HEK293T (cell line): ENCODE results near the gene HOXD4.

Experiments
- CTCF ChIA-PET: fragments of 350-600 bp; formaldehyde crosslinking; extraction: SDS; loops from one replicate; lab custom pipeline; 2021; ENCODE audit warnings: antibody characterized with exemption, inconsistent platforms; lab: Yijun Ruan, JAX
- POLR2A ChIA-PET: fragments of 350-600 bp; formaldehyde crosslinking; extraction: SDS; loops from one replicate; lab custom pipeline; 2020; ENCODE audit warnings: antibody characterized with exemption, inconsistent platforms; lab: Yijun Ruan, JAX
- DNase-seq: peaks from one replicate; pipeline ENCODE4 v3.0.0; 2012; ENCODE audit warnings: mixed read lengths; ENCODE audit errors: extremely low spot score
- ARNT ChIP-seq: fragments of 450-650 bp; IDR thresholded peaks from 2 replicates; pipeline ENCODE4 v1.6.1; 2017; ENCODE audit warnings: mild to moderate bottlenecking
- BHLHE40 ChIP-seq: fragments of 450-650 bp; IDR thresholded peaks from 2 replicates; pipeline ENCODE4 v1.6.1; 2016; ENCODE audit warnings: mild to moderate bottlenecking, moderate library complexity, borderline replicate concordance
- CTBP1 ChIP-seq: fragments of 450-650 bp; IDR thresholded peaks from 2 replicates; pipeline ENCODE4 v1.6.1; 2016; ENCODE audit warnings: borderline replicate concordance
- ELF4 ChIP-seq: fragments of 450-650 bp; IDR thresholded peaks from 2 replicates; pipeline ENCODE4 v1.6.1; 2017; ENCODE audit warnings: antibody characterized with exemption
- FOXA1 ChIP-seq: fragments of 450-650 bp; IDR thresholded peaks from 2 replicates; pipeline ENCODE4 v1.6.1; 2016; ENCODE audit warnings: mild to moderate bottlenecking
- FOXK2 ChIP-seq: fragments of 450-650 bp; IDR thresholded peaks from 2 replicates; pipeline ENCODE4 v1.6.1; 2016; ENCODE audit warnings: mild to moderate bottlenecking
- FOXM1 ChIP-seq: fragments of 450-650 bp; IDR thresholded peaks from 2 replicates; pipeline ENCODE4 v1.6.1; 2017; ENCODE audit warnings: mild to moderate bottlenecking, borderline replicate concordance
- HDGF ChIP-seq: fragments of 450-650 bp; IDR thresholded peaks from 2 replicates; pipeline ENCODE4 v1.6.1; 2017; ENCODE audit warnings: antibody characterized with exemption, borderline replicate concordance
- L3MBTL2 ChIP-seq: fragments of 450-650 bp; conservative IDR thresholded peaks from 2 replicates; pipeline ENCODE4 v1.6.1; 2016; ENCODE audit warnings: mild to moderate bottlenecking
- LEF1 ChIP-seq: fragments of 450-650 bp; IDR thresholded peaks from 2 replicates; pipeline ENCODE4 v1.6.1; 2017; ENCODE audit warnings: mild to moderate bottlenecking, borderline replicate concordance
- NFRKB ChIP-seq: fragments of 450-650 bp; IDR thresholded peaks from 2 replicates; pipeline ENCODE4 v1.6.1; 2016; ENCODE audit warnings: mild to moderate bottlenecking, moderate library complexity
- PKNOX1 ChIP-seq: fragments of 450-650 bp; IDR thresholded peaks from 2 replicates; pipeline ENCODE4 v1.6.1; 2016
- SP1 ChIP-seq: fragments of 450-650 bp; IDR thresholded peaks from 2 replicates; pipeline ENCODE4 v1.6.1; 2017
- SUZ12 ChIP-seq: fragments of 450-650 bp; IDR thresholded peaks from 2 replicates; pipeline ENCODE4 v1.6.1; 2016; ENCODE audit warnings: mild to moderate bottlenecking
- TARDBP ChIP-seq: fragments of 450-650 bp; IDR thresholded peaks from 2 replicates; pipeline ENCODE4 v1.6.1; 2016
- ZNF384 ChIP-seq: fragments of 450-650 bp; IDR thresholded peaks from 2 replicates; pipeline ENCODE4 v1.6.1; 2016

The HOXD4 gene

GRCh38 chr2:176130147-176130956 lies 21.0 kb upstream of the HOXD4 start:
- DNase-seq: peak; percentile 59
- CTCF ChIA-PET: interaction anchor here (0.6 to 2.8 kb wide), 6 partner anchors 10 to 521 kb away, joined by 3 to 13 read pairs (median 4); no protein-coding TSS in a partner anchor

GRCh38 chr2:176130957-176131847 lies 20.1 kb upstream of the HOXD4 start:
- TF ChIP-seq ZNF384 (no peak; the same call in none of the 2 replicates), TARDBP (no peak), NFRKB (no peak), L3MBTL2 (no peak), BHLHE40 (no peak)
- no peak for DNase-seq
- CTCF ChIA-PET: interaction anchor here (0.6 to 2.8 kb wide), 10 partner anchors 9 to 521 kb away, joined by 3 to 13 read pairs (median 4); no protein-coding TSS in a partner anchor
- POLR2A ChIA-PET: interaction anchor here (0.6 to 5.4 kb wide), 9 partner anchors 8 to 1001 kb away, joined by 3 to 35 read pairs (median 4); partner anchors contain the start of genes HOXD11 and HOXD13

More at GRCh38 chr2:176130147-176130956, 21.0 kb upstream of the HOXD4 start:
- POLR2A ChIA-PET: interaction anchor here (0.6 to 5.4 kb wide), 8 partner anchors 9 to 1002 kb away, joined by 3 to 35 read pairs (median 4); partner anchors contain the start of gene HOXD11
- TF ChIP-seq SP1 (no peak), PKNOX1 (peak; percentile 94), ZNF384 (peak; percentile 90; the same call in 1 of the 2 replicates), CTBP1 (peak; percentile 90), FOXM1 (peak; percentile 83; the same call in 1 of the 2 replicates), ELF4 (no peak), ARNT (peak; percentile 77), NFRKB (no peak)

DNA sequence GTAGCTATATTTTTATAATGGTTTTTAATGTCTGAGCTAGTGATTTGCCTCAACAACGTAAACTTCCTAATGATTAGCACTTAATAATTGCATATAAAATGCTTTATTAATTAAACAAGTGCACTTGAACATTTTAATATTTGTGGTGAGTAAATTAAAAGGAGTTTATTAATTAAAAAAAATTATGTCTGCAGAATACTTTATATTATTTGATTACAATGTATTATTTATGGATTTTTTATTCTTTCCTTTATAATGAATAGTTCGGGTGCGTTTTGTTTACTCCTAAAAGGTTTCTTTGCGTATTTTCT lies 19.5 kb upstream of the HOXD4 start:
- ChIA-PET POLR2A (interaction anchor here (1.3 to 5.4 kb wide), 3 partner anchors 26 to 39 kb away, joined by 4 to 35 read pairs (median 8); partner anchors contain the start of genes HOXD11 and HOXD13), CTCF (interaction anchor here (0.6 to 2.8 kb wide), 5 partner anchors 9 to 520 kb away, joined by 4 to 13 read pairs (median 6); no protein-coding TSS in a partner anchor)
- TF ChIP-seq TARDBP (no peak), CTBP1 (no peak)
- DNase-seq: no peak

DNA sequence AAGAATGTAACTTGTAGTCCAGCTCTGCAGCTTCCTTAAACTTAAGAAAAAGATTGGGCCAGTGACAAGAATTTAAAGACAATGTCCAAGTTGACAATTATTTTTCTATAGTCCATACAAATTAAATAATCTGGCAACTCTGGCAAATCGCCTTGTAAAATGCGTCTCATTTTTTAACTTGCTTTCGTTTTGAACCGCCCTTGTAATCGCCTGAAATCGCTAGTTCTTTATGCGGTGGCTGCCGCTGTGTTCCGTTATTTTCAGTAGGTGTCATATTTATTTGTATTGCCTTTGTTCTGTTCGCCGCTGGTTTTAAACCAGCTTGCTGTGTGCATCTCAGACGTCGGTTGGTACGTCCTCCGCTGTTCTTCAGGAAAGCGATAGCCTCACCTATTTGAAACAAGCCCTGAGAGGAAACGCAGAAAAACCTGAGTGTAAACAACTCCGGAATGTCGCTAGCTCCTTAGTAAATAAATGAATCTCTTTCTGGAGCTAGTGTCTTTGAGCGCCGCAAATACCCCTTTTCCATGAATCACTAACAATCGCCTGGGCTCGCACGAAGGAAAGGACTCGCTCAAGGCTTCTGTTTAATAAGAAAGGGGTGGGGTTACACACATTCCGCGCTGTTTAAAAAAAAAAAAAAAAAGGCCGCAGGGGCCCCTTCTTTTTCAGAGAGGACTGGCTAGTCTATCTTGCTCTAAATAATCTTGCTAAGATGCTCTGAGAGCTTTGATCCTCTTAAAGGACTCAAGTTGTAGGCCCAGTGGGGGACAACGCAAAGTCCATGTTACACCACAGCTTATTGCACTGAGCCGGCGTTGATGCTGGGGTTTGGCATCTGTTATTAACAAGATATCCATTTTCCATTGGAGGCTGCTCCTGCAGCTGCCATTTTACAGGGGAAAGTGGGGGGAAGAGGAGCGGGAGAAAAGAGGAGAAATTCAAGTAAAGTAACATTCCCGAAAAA lies 18.9 kb upstream of the HOXD4 start:
- ChIA-PET CTCF (interaction anchor here (0.6 to 2.8 kb wide), 8 partner anchors 8 to 519 kb away, joined by 3 to 13 read pairs (median 4); no protein-coding TSS in a partner anchor), POLR2A (interaction anchor here (1.3 to 5.4 kb wide), 3 partner anchors 27 to 40 kb away, joined by 4 to 35 read pairs (median 8); partner anchors contain the start of genes HOXD11 and HOXD13)
- no peak for DNase-seq
- TF ChIP-seq ZNF384: peak; percentile 73
- TF ChIP-seq FOXM1: no peak
- no peak for TF ChIP-seq BHLHE40
- no peak for TF ChIP-seq LEF1
- no peak for TF ChIP-seq FOXA1

DNA sequence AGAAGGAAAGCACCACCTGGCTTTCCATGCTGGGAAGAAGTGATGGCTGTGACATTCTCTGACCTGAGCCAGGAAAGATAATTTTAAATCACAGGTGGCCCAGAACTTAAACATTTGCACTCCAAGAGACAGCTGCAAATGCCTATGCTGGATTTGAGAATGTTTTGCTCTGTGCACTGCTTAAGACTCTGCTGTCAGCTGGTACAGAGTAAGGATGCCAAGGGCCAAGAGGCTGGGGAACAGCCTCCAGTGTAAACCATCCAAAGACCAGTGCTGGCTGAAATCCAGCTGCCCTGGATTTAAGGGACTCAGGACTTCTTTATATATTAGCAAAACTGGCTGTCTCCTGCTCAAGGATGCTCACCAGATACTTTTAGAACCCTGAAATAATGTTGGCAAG lies 18.0 kb upstream of the HOXD4 start:
- no peak for TF ChIP-seq BHLHE40
- TF ChIP-seq ARNT: no peak
- no peak for TF ChIP-seq FOXM1
- no peak for TF ChIP-seq ZNF384
- no peak for TF ChIP-seq TARDBP
- no peak for TF ChIP-seq HDGF
- no peak for TF ChIP-seq NFRKB
- no peak for TF ChIP-seq SP1
- no peak for TF ChIP-seq CTBP1
- TF ChIP-seq SUZ12: no peak
- no peak for DNase-seq
- POLR2A ChIA-PET: interaction anchor here (5.4 kb wide), 1 partner anchor 28 kb away, joined by 35 read pairs; the partner anchor contains the start of gene HOXD11
- CTCF ChIA-PET: interaction anchor here (0.9 kb wide), 3 partner anchors 30 to 421 kb away, joined by 3 to 5 read pairs (median 3); no protein-coding TSS in a partner anchor

DNA sequence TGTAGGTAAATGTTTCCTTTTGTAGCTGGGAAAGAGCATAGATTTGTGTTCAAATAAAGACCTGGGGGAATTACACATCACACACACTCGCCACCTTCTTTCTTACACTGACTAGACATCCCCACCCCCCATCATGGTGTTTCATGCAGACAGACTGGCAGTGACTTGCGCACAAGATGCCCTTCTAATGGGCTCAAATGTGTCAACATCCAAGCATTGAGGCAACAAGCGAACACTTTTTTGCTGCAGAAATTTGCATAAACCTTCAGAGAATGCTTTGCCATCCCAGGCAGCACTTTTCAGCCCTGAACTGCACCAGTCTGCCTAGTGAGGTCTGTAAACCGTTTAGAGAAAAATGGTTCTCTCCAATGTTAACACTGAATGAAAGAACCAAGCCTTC lies 17.3 kb upstream of the HOXD4 start:
- POLR2A ChIA-PET: interaction anchor here (5.4 kb wide), 1 partner anchor 28 kb away, joined by 35 read pairs; the partner anchor contains the start of gene HOXD11
- DNase-seq: no peak
- TF ChIP-seq FOXM1: no peak
- TF ChIP-seq FOXA1: no peak
- no peak for TF ChIP-seq TARDBP
- TF ChIP-seq PKNOX1: no peak
- TF ChIP-seq L3MBTL2: no peak
- no peak for TF ChIP-seq FOXK2
- TF ChIP-seq NFRKB: no peak
- no peak for TF ChIP-seq CTBP1
- no peak for TF ChIP-seq ARNT
- TF ChIP-seq SUZ12: no peak
- no peak for TF ChIP-seq ELF4
- no peak for TF ChIP-seq SP1
- no peak for TF ChIP-seq HDGF
- CTCF ChIA-PET: interaction anchor here (0.9 kb wide), 1 partner anchor 420 kb away, joined by 3 read pairs; no protein-coding TSS in a partner anchor
